ENCODE data around the gene GALNT6. TPM values are rescaled to one million over a fixed set of nuclear protein-coding genes. Genes with fewer than 3 reads are reported as not detected.
A peak's percentile ranks its signal among the peaks of the same experiment; 100 is the strongest.

The GALNT6 gene
- total RNA-seq, 4 donors from 2014 or later: 5.8 to 14.1 (median 9.3) TPM

DNA sequence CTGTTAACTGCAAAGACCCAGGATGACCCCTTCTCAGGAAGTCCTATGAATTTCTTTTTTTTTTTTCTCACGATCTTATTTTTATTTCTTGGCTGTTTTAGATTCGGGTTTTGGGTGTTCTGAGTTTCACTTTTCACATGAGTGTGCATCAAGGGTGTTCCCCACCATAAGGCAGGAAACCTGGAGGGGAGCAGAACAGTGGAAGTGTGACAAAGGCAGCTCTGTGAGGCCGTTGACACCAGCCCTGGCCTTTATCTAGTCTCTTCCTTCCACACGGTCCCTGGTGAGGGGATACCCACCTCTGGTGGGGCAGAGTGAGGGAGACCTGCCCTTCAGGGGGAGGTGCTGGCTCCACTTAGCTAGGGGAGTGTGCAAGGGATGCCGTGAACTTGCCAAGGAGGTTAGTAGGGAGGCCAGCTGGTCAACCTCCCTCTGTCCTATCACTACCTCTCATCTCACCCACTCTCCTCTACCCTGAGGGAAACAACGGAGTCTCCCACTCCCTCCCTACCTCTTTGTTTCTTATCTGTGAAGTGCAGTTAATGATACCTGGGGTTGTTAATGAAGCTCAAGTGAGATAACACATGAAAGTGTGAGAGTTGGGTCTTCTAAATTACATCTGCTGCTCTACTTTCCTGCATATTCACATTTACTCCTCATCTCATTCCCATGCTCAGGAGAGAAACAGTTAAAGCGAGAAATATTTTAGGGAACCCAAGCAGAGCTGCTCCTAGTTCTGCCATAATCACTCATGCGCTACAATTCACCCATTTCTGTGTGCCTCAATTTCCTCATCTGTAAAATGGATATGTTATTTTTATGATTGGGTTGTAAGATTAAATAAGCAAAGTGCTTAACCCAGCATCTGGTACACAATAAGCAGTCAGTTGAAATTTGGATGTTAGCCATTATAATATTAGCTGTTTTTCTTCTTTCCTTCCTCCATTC lies 4.4 kb upstream of the GALNT6 start:
- Histone ChIP-seq H3K4me3 (replicated peaks in 1 of 3) (no peak overlapping the region), H3K4me1 (peaks cover 0 to 11% of the 10 kb centered on the region in 2 donors), H3K27me3 (no peaks in the 10 kb centered on the region), H3K27ac (no peak overlapping the region), H3K9me3 (no peaks in the 10 kb centered on the region), H3K36me3 (no peaks in the 10 kb centered on the region)
- no peak for DNase-seq
- intact Hi-C loops (cut with DNase I): no loop called here
- no peak for TF ChIP-seq POLR2A (IDR thresholded peaks at IDR 0.05)
- TF ChIP-seq, protein P1, sequence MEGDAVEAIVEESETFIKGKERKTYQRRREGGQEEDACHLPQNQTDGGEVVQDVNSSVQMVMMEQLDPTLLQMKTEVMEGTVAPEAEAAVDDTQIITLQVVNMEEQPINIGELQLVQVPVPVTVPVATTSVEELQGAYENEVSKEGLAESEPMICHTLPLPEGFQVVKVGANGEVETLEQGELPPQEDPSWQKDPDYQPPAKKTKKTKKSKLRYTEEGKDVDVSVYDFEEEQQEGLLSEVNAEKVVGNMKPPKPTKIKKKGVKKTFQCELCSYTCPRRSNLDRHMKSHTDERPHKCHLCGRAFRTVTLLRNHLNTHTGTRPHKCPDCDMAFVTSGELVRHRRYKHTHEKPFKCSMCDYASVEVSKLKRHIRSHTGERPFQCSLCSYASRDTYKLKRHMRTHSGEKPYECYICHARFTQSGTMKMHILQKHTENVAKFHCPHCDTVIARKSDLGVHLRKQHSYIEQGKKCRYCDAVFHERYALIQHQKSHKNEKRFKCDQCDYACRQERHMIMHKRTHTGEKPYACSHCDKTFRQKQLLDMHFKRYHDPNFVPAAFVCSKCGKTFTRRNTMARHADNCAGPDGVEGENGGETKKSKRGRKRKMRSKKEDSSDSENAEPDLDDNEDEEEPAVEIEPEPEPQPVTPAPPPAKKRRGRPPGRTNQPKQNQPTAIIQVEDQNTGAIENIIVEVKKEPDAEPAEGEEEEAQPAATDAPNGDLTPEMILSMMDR (IDR thresholded peaks at IDR 0.05): no peak
- 53 to 58% methylated on average over 8 of the region's 8 CpGs for WGBS, 2 donors

DNA sequence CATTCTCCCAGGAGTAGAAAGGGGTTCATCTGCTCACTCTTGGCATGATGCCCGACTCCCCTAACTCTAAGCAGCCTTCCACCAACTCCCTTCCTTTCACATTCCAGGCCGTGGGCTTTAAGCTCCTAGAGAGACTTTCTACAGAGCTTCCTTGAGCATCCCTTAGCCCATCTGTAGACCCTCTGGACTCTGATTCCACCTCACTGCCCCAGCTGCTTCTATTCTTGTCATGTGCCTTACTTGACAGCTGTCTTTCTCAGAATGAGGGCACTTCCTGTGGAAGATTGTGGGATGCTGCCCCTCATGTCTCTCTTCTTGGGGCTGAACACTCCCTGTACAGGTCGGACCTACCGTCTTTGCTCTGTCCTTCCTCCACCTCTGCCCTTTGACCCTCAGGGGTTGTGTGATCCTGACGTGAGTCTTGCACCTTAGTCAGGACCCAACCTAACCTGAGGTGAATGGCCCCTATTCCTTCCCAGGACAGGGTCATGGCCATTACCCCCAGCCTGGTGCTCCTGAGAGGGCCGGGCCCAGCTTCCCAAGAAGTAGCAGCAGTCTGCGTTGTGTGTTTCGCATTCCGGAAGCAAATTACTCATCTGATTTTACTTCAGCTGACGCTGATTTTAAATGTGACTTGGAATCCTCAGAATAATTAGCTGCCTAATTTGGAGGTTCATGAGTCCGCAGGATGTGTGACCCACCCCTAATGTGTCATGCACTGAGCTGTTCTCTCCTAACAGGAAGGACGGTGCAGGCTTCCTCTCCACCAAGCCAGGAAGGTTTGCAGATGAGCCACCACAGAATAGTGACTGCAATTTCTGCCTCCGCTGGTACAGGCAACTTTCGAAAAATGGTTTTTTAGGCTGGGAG lies 2.7 kb upstream of the GALNT6 start:
- DNase-seq: no peak
- no peak for TF ChIP-seq POLR2A (IDR thresholded peaks at IDR 0.05)
- TF ChIP-seq, protein P1 (IDR thresholded peaks at IDR 0.05): no peak
- intact Hi-C loops (cut with DNase I): no loop called here
- WGBS, 2 donors: 89 to 91% methylated on average over 14 of the region's 14 CpGs
- Histone ChIP-seq H3K4me3 (replicated peaks in 1 of 3) (no peak overlapping the region), H3K27me3 (no peaks in the 10 kb centered on the region), H3K36me3 (no peaks in the 10 kb centered on the region), H3K4me1 (peaks cover 0 to 11% of the 10 kb centered on the region in 2 donors), H3K9me3 (no peaks in the 10 kb centered on the region), H3K27ac (no peak overlapping the region)

DNA sequence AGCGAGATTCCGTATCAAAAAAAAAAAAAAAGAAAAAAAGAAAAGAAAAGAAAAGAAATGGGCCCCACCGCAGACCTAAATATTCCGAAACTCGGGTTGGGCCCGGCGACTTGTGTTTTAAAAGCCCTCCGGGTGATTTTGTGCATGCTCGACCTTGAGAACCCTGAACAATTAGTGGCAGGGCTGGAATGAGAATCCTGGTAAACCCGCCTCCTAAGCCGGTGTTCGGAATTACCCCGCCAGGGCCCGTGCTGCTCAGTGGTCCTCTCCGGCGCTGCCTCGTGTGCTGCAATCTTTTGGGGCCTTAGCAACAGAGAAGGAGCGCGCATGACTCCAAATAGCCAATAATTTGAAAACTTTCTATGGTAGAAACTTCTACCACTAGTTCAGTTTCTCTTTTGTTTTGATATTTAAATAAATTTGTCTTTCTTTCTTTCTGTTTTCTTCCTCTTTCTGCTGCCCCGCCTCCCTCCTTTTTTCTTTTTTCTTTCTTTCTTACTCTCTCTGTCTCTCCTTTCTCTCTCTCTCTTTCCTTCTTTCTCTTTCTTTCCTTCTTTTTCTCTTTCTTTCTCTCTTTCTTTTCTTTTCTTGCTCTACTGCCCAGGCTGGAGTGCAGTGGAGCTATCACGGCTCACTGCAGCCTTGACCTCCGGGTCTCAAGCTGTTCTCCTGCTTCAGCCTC lies 1.5 kb upstream of the GALNT6 start:
- TF ChIP-seq POLR2A (IDR thresholded peaks at IDR 0.05): no peak
- TF ChIP-seq, protein P1 (IDR thresholded peaks at IDR 0.05): no peak

DNA sequence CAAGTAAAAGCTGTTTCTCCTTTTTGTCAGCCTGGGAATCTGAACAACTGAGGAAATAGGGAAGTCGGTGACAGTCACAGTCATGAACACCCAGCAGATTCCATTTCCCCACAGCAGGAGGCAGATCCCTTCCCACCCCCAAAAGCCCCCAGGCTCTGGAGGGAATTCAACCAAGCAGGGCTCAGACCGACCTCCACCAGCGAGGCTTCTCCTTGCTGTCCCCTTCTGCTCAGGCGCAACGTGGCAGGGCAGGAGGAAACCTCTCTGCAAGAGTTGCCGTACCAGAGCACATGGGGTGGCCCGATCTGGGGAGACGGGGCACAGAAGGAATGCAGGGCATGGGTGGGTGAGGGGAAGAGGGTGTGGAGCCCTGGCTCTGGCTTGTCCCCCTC lies 319 bp downstream of the GALNT6 start:
- H3K27ac ChIP-seq: peak overlapping the region in 2 of 3 donors; percentile 14 to 17
- WGBS, 2 donors: 18 to 35% methylated on average over 8 of the region's 8 CpGs

More for the DNA sequence above, 1.5 kb upstream of the GALNT6 start:
- DNase-seq: no peak
- H3K4me3 ChIP-seq (replicated peaks in 1 of 3): no peak overlapping the region
- intact Hi-C loops (cut with DNase I): no loop called here
- no peaks in the 10 kb centered on the region for H3K36me3 ChIP-seq
- 53 to 63% methylated on average over 22 of the region's 22 CpGs for WGBS, 2 donors
- peaks cover 0 to 11% of the 10 kb centered on the region in 2 donors for H3K4me1 ChIP-seq
- H3K27me3 ChIP-seq: no peaks in the 10 kb centered on the region
- H3K27ac ChIP-seq: no peak overlapping the region
- no peaks in the 10 kb centered on the region for H3K9me3 ChIP-seq

More for the DNA sequence above, 319 bp downstream of the GALNT6 start:
- DNase-seq: no peak
- TF ChIP-seq, protein P1 (IDR thresholded peaks at IDR 0.05): no peak
- no peak for TF ChIP-seq POLR2A (IDR thresholded peaks at IDR 0.05)
- intact Hi-C loops (cut with DNase I): no loop called here
- Histone ChIP-seq H3K4me3 (replicated peaks in 1 of 3) (peak overlapping the region in 2 of 3 donors; percentile 20 to 60), H3K27me3 (no peaks in the 10 kb centered on the region), H3K9me3 (no peaks in the 10 kb centered on the region), H3K4me1 (peaks cover 0 to 11% of the 10 kb centered on the region in 2 donors), H3K36me3 (no peaks in the 10 kb centered on the region)

Data from thyroid gland (tissue), 4 donors.